ENCODE results near the gene LIN52.

The LIN52 gene, protein sequence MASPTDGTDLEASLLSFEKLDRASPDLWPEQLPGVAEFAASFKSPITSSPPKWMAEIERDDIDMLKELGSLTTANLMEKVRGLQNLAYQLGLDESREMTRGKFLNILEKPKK

GRCh38 chr14:74084277-74085046 lies at the start of gene LIN52, which contains the start of gene ALDH6A1:
LIN52 (plus strand) TSS chr14:74084956; CDS start chr14:74084975, 19 bp downstream.
ALDH6A1 (minus strand) TSS chr14:74084453; CDS start chr14:74084394, 59 bp downstream.
- Histone ChIP-seq H3K9ac (ENCODE audit: low read length in 5 of 5) (peak within 1 kb of the TSS; percentile 41 to 94 (median 82)), H3K4me1 (ENCODE audit: control insufficient read depth in 5 of 5, insufficient read depth in 5 of 5, low read length in 5 of 5) (peaks cover 0 to 39% (median 33%) of the 10 kb centered on the region in 5 donors), H3K9me3 (ENCODE audit: control insufficient read depth in 5 of 5, low read length in 5 of 5) (no peaks in the 10 kb centered on the region), H3K4me3 (ENCODE audit: low read depth in 1 of 5, low read length in 5 of 5) (peak within 1 kb of the TSS; percentile 83 to 98 (median 97)), H3K27me3 (ENCODE audit: control insufficient read depth in 5 of 5, insufficient read depth in 4 of 5, low read length in 5 of 5) (no peaks in the 10 kb centered on the region), H3K27ac (ENCODE audit: low read depth, low read length) (peak within 1 kb of the TSS; percentile 74), H3K36me3 (ENCODE audit: control insufficient read depth in 5 of 5, insufficient read depth in 5 of 5, low read length in 5 of 5) (no peaks in the 10 kb centered on the region)

DNA sequence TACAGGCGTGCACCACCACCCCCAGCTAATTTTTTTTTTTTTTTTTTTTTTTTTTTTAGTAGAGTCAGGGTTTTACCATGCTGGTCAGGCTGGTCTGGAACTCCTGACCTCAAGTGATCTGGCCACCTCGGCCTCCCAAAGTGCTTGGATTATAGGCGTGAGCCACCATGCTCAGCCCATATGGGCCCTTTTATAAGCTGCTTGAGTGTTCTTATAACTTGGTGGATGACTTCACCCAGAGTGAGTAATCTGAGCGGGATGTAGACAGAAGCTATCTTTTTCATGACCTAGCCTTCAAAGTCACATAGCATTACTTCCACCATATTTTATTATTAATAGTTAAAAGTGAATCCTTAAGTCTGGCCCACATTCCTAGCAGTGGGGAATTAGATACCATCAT lies 49.2 kb upstream of the LIN52 start:
- Histone ChIP-seq H3K9me3 (ENCODE audit: control insufficient read depth in 5 of 5, low read length in 5 of 5) (no peaks in the 10 kb centered on the region), H3K4me1 (ENCODE audit: control insufficient read depth in 5 of 5, insufficient read depth in 5 of 5, low read length in 5 of 5) (no peaks in the 10 kb centered on the region), H3K4me3 (ENCODE audit: low read depth in 1 of 5, low read length in 5 of 5) (no peak overlapping the region), H3K27me3 (ENCODE audit: control insufficient read depth in 5 of 5, insufficient read depth in 4 of 5, low read length in 5 of 5) (no peaks in the 10 kb centered on the region), H3K9ac (ENCODE audit: low read length in 5 of 5) (no peak overlapping the region), H3K27ac (ENCODE audit: low read depth, low read length) (no peak overlapping the region), H3K36me3 (ENCODE audit: control insufficient read depth in 5 of 5, insufficient read depth in 5 of 5, low read length in 5 of 5) (no peaks in the 10 kb centered on the region)

GRCh38 chr14:74038020-74038859 lies 46.5 kb upstream of the LIN52 start:
- Histone ChIP-seq H3K9ac (ENCODE audit: low read length in 5 of 5) (no peak overlapping the region), H3K27me3 (ENCODE audit: control insufficient read depth in 5 of 5, insufficient read depth in 4 of 5, low read length in 5 of 5) (no peaks in the 10 kb centered on the region)

GRCh38 chr14:74042296-74042695 lies 42.5 kb upstream of the LIN52 start:
- no peak overlapping the region for H3K4me3 ChIP-seq (ENCODE audit: low read depth in 1 of 5, low read length in 5 of 5)
- H3K9ac ChIP-seq (ENCODE audit: low read length in 5 of 5), result no peak overlapping the region
- H3K27ac ChIP-seq (ENCODE audit: low read depth, low read length), result no peak overlapping the region
- no peaks in the 10 kb centered on the region for H3K9me3 ChIP-seq (ENCODE audit: control insufficient read depth in 5 of 5, low read length in 5 of 5)
- peaks cover 0 to 10% (median 2%) of the 10 kb centered on the region in 5 donors for H3K36me3 ChIP-seq (ENCODE audit: control insufficient read depth in 5 of 5, insufficient read depth in 5 of 5, low read length in 5 of 5)
- no peaks in the 10 kb centered on the region for H3K4me1 ChIP-seq (ENCODE audit: control insufficient read depth in 5 of 5, insufficient read depth in 5 of 5, low read length in 5 of 5)
- no peaks in the 10 kb centered on the region for H3K27me3 ChIP-seq (ENCODE audit: control insufficient read depth in 5 of 5, insufficient read depth in 4 of 5, low read length in 5 of 5)

More at GRCh38 chr14:74038020-74038859, 46.5 kb upstream of the LIN52 start:
- peaks cover 0 to 5% (median 2%) of the 10 kb centered on the region in 5 donors for H3K36me3 ChIP-seq (ENCODE audit: control insufficient read depth in 5 of 5, insufficient read depth in 5 of 5, low read length in 5 of 5)
- no peaks in the 10 kb centered on the region for H3K9me3 ChIP-seq (ENCODE audit: control insufficient read depth in 5 of 5, low read length in 5 of 5)
- no peaks in the 10 kb centered on the region for H3K4me1 ChIP-seq (ENCODE audit: control insufficient read depth in 5 of 5, insufficient read depth in 5 of 5, low read length in 5 of 5)
- no peak overlapping the region for H3K4me3 ChIP-seq (ENCODE audit: low read depth in 1 of 5, low read length in 5 of 5)
- no peak overlapping the region for H3K27ac ChIP-seq (ENCODE audit: low read depth, low read length)

- Histone ChIP-seq H3K4me1 (ENCODE audit: control insufficient read depth in 5 of 5, insufficient read depth in 5 of 5, low read length in 5 of 5) (no peaks in the 10 kb centered on the region), H3K27me3 (ENCODE audit: control insufficient read depth in 5 of 5, insufficient read depth in 4 of 5, low read length in 5 of 5) (no peaks in the 10 kb centered on the region), H3K9me3 (ENCODE audit: control insufficient read depth in 5 of 5, low read length in 5 of 5) (no peaks in the 10 kb centered on the region), H3K27ac (ENCODE audit: low read depth, low read length) (no peak overlapping the region), H3K9ac (ENCODE audit: low read length in 5 of 5) (no peak overlapping the region), H3K4me3 (ENCODE audit: low read depth in 1 of 5, low read length in 5 of 5) (no peak overlapping the region), H3K36me3 (ENCODE audit: control insufficient read depth in 5 of 5, insufficient read depth in 5 of 5, low read length in 5 of 5) (peaks cover 0 to 10% (median 4%) of the 10 kb centered on the region in 5 donors)
Observed at GRCh38 chr14:74045522-74045921, 39.2 kb upstream of the LIN52 start.

DNA sequence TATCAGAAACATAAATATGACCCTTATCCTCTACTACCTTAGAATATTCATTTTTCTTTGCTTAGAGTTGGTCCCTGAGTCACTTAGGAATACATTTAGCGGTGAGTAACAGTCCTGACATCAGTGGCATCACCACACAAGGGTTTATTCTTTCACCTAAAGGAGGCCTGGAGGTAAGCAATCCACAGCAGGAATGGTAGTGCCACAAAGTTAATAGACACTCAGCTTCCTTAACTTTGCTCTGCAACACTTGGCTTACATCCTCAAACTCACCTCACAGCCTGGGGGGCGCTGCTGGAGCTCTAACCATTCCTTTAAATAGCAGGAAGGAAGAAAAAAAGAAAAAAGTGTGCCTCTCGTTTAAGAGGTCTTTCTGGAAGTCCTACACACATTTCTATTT lies 36.5 kb upstream of the LIN52 start:
- Histone ChIP-seq H3K4me3 (ENCODE audit: low read depth in 1 of 5, low read length in 5 of 5) (no peak overlapping the region), H3K27me3 (ENCODE audit: control insufficient read depth in 5 of 5, insufficient read depth in 4 of 5, low read length in 5 of 5) (no peaks in the 10 kb centered on the region), H3K27ac (ENCODE audit: low read depth, low read length) (no peak overlapping the region), H3K9me3 (ENCODE audit: control insufficient read depth in 5 of 5, low read length in 5 of 5) (no peaks in the 10 kb centered on the region), H3K36me3 (ENCODE audit: control insufficient read depth in 5 of 5, insufficient read depth in 5 of 5, low read length in 5 of 5) (peaks cover 0 to 4% (median 2%) of the 10 kb centered on the region in 5 donors), H3K9ac (ENCODE audit: low read length in 5 of 5) (no peak overlapping the region), H3K4me1 (ENCODE audit: control insufficient read depth in 5 of 5, insufficient read depth in 5 of 5, low read length in 5 of 5) (no peaks in the 10 kb centered on the region)

- H3K27ac ChIP-seq (ENCODE audit: low read depth, low read length), result no peak overlapping the region
- H3K9ac ChIP-seq (ENCODE audit: low read length in 5 of 5), result peak overlapping the region in 1 of 5 donors; percentile 30
Observed at GRCh38 chr14:74049876-74050495, 34.8 kb upstream of the LIN52 start.

DNA sequence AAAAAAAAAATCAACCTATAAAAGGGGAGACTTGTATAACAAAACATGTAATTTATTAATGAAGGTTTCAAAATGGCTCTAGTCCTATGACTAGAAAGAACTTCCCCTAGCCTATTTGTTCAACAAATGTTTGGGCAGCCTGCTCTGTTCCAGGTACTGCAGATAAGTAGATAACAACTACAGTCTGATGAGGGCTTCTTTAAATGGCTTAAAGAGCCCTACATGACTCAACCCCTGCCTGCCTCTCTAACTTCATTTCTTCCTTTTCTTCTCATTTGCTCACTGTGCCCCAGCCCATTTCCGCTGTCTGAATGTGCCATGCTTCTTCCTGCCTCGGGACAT lies 22.0 kb upstream of the LIN52 start:
- Histone ChIP-seq H3K27ac (ENCODE audit: low read depth, low read length) (no peak overlapping the region), H3K4me3 (ENCODE audit: low read depth in 1 of 5, low read length in 5 of 5) (no peak overlapping the region), H3K4me1 (ENCODE audit: control insufficient read depth in 5 of 5, insufficient read depth in 5 of 5, low read length in 5 of 5) (no peaks in the 10 kb centered on the region), H3K27me3 (ENCODE audit: control insufficient read depth in 5 of 5, insufficient read depth in 4 of 5, low read length in 5 of 5) (no peaks in the 10 kb centered on the region), H3K9me3 (ENCODE audit: control insufficient read depth in 5 of 5, low read length in 5 of 5) (no peaks in the 10 kb centered on the region), H3K36me3 (ENCODE audit: control insufficient read depth in 5 of 5, insufficient read depth in 5 of 5, low read length in 5 of 5) (peaks cover 38 to 83% (median 63%) of the 10 kb centered on the region in 5 donors), H3K9ac (ENCODE audit: low read length in 5 of 5) (no peak overlapping the region)

More at GRCh38 chr14:74049876-74050495, 34.8 kb upstream of the LIN52 start:
- peaks cover 0 to 4% (median 2%) of the 10 kb centered on the region in 5 donors for H3K36me3 ChIP-seq (ENCODE audit: control insufficient read depth in 5 of 5, insufficient read depth in 5 of 5, low read length in 5 of 5)
- H3K4me1 ChIP-seq (ENCODE audit: control insufficient read depth in 5 of 5, insufficient read depth in 5 of 5, low read length in 5 of 5), result no peaks in the 10 kb centered on the region
- no peaks in the 10 kb centered on the region for H3K27me3 ChIP-seq (ENCODE audit: control insufficient read depth in 5 of 5, insufficient read depth in 4 of 5, low read length in 5 of 5)
- H3K4me3 ChIP-seq (ENCODE audit: low read depth in 1 of 5, low read length in 5 of 5), result no peak overlapping the region
- no peaks in the 10 kb centered on the region for H3K9me3 ChIP-seq (ENCODE audit: control insufficient read depth in 5 of 5, low read length in 5 of 5)

DNA sequence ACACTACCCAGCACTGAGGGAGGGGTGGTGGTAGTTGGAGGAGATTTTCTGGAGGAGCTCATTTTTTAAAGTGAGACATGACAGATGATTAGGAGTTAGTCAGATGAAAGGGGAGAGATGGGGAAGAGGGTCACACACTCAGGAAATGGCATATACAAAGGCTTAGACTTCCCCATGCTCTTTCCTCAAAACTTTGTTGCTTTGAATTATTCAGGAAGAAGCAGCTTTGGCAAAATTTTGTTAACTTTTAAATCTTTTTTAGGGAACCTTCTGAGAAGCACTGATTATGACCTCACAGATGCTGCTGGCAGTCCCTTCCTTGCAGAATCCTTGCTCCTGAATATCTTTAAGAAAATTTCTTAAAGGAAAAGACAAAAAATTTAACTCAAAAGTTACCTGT lies 20.3 kb upstream of the LIN52 start:
- peak overlapping the region in 1 of 5 donors; percentile 4 for H3K9ac ChIP-seq (ENCODE audit: low read length in 5 of 5)
- H3K4me1 ChIP-seq (ENCODE audit: control insufficient read depth in 5 of 5, insufficient read depth in 5 of 5, low read length in 5 of 5), result no peaks in the 10 kb centered on the region
- H3K27me3 ChIP-seq (ENCODE audit: control insufficient read depth in 5 of 5, insufficient read depth in 4 of 5, low read length in 5 of 5), result no peaks in the 10 kb centered on the region
- no peak overlapping the region for H3K27ac ChIP-seq (ENCODE audit: low read depth, low read length)
- no peak overlapping the region for H3K4me3 ChIP-seq (ENCODE audit: low read depth in 1 of 5, low read length in 5 of 5)
- H3K9me3 ChIP-seq (ENCODE audit: control insufficient read depth in 5 of 5, low read length in 5 of 5), result no peaks in the 10 kb centered on the region
- H3K36me3 ChIP-seq (ENCODE audit: control insufficient read depth in 5 of 5, insufficient read depth in 5 of 5, low read length in 5 of 5), result peaks cover 39 to 82% (median 62%) of the 10 kb centered on the region in 5 donors

Measured in subcutaneous abdominal adipose tissue (tissue), 5 donors.